GM18519 (cell line): ENCODE data around the gene IL16.
"Not testable (repeated sequence)": the region's sequence is repeated elsewhere in the genome, so short reads cannot be mapped to it uniquely, and the experiment has no call there.

Source experiments
- ATAC-seq: cut with Tn5 transposase; IDR thresholded peaks from one replicate; pipeline ENCODE4 v1.9.1; 2021; ENCODE audit warnings: mild to moderate bottlenecking, moderate library complexity; ENCODE audit not compliant: unreplicated experiment, low FRiP score

The IL16 gene

GRCh38 chr15:81199031-81199779 is 2.5 kb downstream of the IL16 start:
- ATAC-seq, result no peak

- no peak for ATAC-seq
These were observed 9.3 kb downstream of the IL16 start for GRCh38 chr15:81206018-81206417.

GRCh38 chr15:81207987-81208386 is 11.3 kb downstream of the IL16 start:
- ATAC-seq, result not testable (repeated sequence)

GRCh38 chr15:81209635-81210034 is 13.0 kb downstream of the IL16 start:
- no peak for ATAC-seq

- ATAC-seq, result no peak
These were observed 14.7 kb downstream of the IL16 start for GRCh38 chr15:81211376-81211775.

- no peak for ATAC-seq
These were observed 17.3 kb downstream of the IL16 start for GRCh38 chr15:81213982-81214381.

GRCh38 chr15:81215531-81215930 is 18.9 kb downstream of the IL16 start:
- ATAC-seq, result no peak

GRCh38 chr15:81215983-81216382 is 19.3 kb downstream of the IL16 start:
- no peak for ATAC-seq

- no peak for ATAC-seq
These were observed 19.7 kb downstream of the IL16 start for GRCh38 chr15:81216422-81216821.

- ATAC-seq, result no peak
These were observed 24.8 kb downstream of the IL16 start for GRCh38 chr15:81221449-81221848.

GRCh38 chr15:81222007-81222406 is 25.3 kb downstream of the IL16 start:
- ATAC-seq, result no peak

- no peak for ATAC-seq
These were observed 26.8 kb downstream of the IL16 start for GRCh38 chr15:81223346-81223971.

- ATAC-seq, result no peak
These were observed 27.6 kb downstream of the IL16 start for GRCh38 chr15:81224232-81224631.

- no peak for ATAC-seq
These were observed 28.5 kb downstream of the IL16 start for GRCh38 chr15:81225161-81225671.

GRCh38 chr15:81227716-81228115 is 31.0 kb downstream of the IL16 start:
- ATAC-seq, result no peak

- no peak for ATAC-seq
These were observed 32.9 kb downstream of the IL16 start for GRCh38 chr15:81229586-81229985.

- no peak for ATAC-seq
These were observed 38.8 kb downstream of the IL16 start for GRCh38 chr15:81235276-81236123.

GRCh38 chr15:81239190-81239589 is 42.5 kb downstream of the IL16 start:
- ATAC-seq, result no peak

- no peak for ATAC-seq
These were observed 46.1 kb downstream of the IL16 start for GRCh38 chr15:81242778-81243177.

- ATAC-seq, result no peak
These were observed 47.6 kb downstream of the IL16 start for GRCh38 chr15:81244306-81244705.

- ATAC-seq, result no peak
These were observed 57.2 kb downstream of the IL16 start for GRCh38 chr15:81253846-81254245.
